OCI-LY7 (cell line): ENCODE measurements around the gene S100A4. TPM values are rescaled to one million over a fixed set of nuclear protein-coding genes. Genes with fewer than 3 reads are reported as not detected.

Source experiments
- BruUV-seq: library from RNA; stranded (reverse); fragments of 400-500 nt; replicated peaks from 2 replicates; lab custom pipeline; 2021; lab: Mats Ljungman, UMichigan
- CTCF ChIA-PET: fragments of 300-600 bp; sonication (Branson Sonifier 250); formaldehyde crosslinking; loops from one replicate; lab custom pipeline; 2022; ENCODE audit warnings: antibody characterized with exemption; ENCODE audit not compliant: unreplicated experiment; lab: Charles Lee
- POLR2A ChIA-PET: fragments of 300-600 bp; sonication (Branson Sonifier 250); formaldehyde crosslinking; loops from one replicate; lab custom pipeline; 2022; ENCODE audit warnings: antibody characterized with exemption; lab: Charles Lee
- DNase-seq: peaks from one replicate; pipeline ENCODE4 v3.0.0-alpha.2; 2015; ENCODE audit warnings: low spot score
- H2AFZ ChIP-seq: fragments of 200-600 bp; sonication (generic), shearing (Covaris generic); 2 replicates; pipeline ENCODE4 v1.6.1; 2014; ENCODE audit warnings: mild to moderate bottlenecking, antibody characterized with exemption, low read length, moderate library complexity
- H3K27ac ChIP-seq: fragments of 200-600 bp; sonication (generic); 2 replicates; pipeline ENCODE4 v1.5.1; 2014; ENCODE audit warnings: mixed run types, low read depth, mild to moderate bottlenecking, moderate library complexity, low read length, inconsistent platforms; ENCODE audit not compliant: poor library complexity, severe bottlenecking
- H3K36me3 ChIP-seq: fragments of 200-600 bp; sonication (generic); 2 replicates; pipeline ENCODE4 v1.6.1; 2014; ENCODE audit warnings: mild to moderate bottlenecking, antibody characterized with exemption, low read length, moderate library complexity, mixed read lengths; ENCODE audit not compliant: insufficient read depth
- H3K4me1 ChIP-seq: fragments of 200-600 bp; sonication (generic); 2 replicates; pipeline ENCODE4 v1.5.1; 2014; ENCODE audit warnings: mild to moderate bottlenecking, low read length; ENCODE audit not compliant: insufficient read depth, poor library complexity, severe bottlenecking
- H3K4me2 ChIP-seq: fragments of 200-600 bp; sonication (generic); 2 replicates; pipeline ENCODE4 v1.6.1; 2014; ENCODE audit warnings: mild to moderate bottlenecking, low read length
- H3K4me3 ChIP-seq: fragments of 200-600 bp; sonication (generic); 2 replicates; pipeline ENCODE4 v1.5.1; 2014; ENCODE audit warnings: mild to moderate bottlenecking, low read depth, low read length; ENCODE audit not compliant: poor library complexity, severe bottlenecking
- H3K79me2 ChIP-seq: fragments of 200-600 bp; sonication (generic); 2 replicates; pipeline ENCODE4 v1.6.1; 2016; ENCODE audit warnings: low read depth, mild to moderate bottlenecking, low read length, moderate library complexity, mixed read lengths; ENCODE audit not compliant: insufficient read depth
- H3K9me2 ChIP-seq: fragments of 200-600 bp; sonication (generic); 2 replicates; pipeline ENCODE4 v1.6.1; 2016; ENCODE audit warnings: mild to moderate bottlenecking, low read length, mixed read lengths; ENCODE audit not compliant: insufficient read depth
- H3K9me3 ChIP-seq: fragments of 200-600 bp; sonication (generic); 2 replicates; pipeline ENCODE4 v1.6.1; 2014; ENCODE audit warnings: mild to moderate bottlenecking, mixed run types, low read length, mixed read lengths
- H4K20me1 ChIP-seq: fragments of 200-600 bp; sonication (generic); 2 replicates; pipeline ENCODE4 v1.6.1; 2014; ENCODE audit warnings: mild to moderate bottlenecking, antibody characterized with exemption, low read length, moderate library complexity, mixed read lengths; ENCODE audit not compliant: insufficient read depth
- CTCF ChIP-seq: fragments of 200-600 bp; sonication (generic); conservative IDR thresholded peaks from 2 replicates; pipeline ENCODE4 v1.5.1; 2014; ENCODE audit warnings: mild to moderate bottlenecking, antibody characterized with exemption, low read length, moderate library complexity, mixed read lengths
- EZH2phosphoT487 ChIP-seq: fragments of 200-600 bp; sonication (generic); IDR thresholded peaks from 2 replicates; pipeline ENCODE4 v1.6.1; 2018; ENCODE audit warnings: low read depth, borderline replicate concordance, mild to moderate bottlenecking, mixed run types, antibody characterized with exemption, low read length, moderate library complexity, mixed read lengths
- intact Hi-C: fragments of 100-400 bp; cut with micrococcal nuclease; formaldehyde crosslinking; loops from one replicate; pipeline ENCODE4 v1.10.0; 2022; ENCODE audit not compliant: unreplicated experiment
- total RNA-seq, 2 experiments: library from RNA; depleted of rRNA in 1 of 2; stranded (reverse); fragments of >200 nt in 1 of 2; shearing (Covaris generic) in 1 of 2; gene quantifications; 2 replicates each; pipeline ENCODE4 v1.2.3, GENCODE V29; 2014 to 2022

S100A4 gene
- total RNA-seq, 2 experiments from 2014 or later: 1.6 to 1.9 TPM

- ChIA-PET POLR2A (no interaction called here), CTCF (no interaction called here)
Measured at GRCh38 chr1:153539395-153540093, 6.1 kb downstream of the S100A4 start.

GRCh38 chr1:153538315-153538821, 7.2 kb downstream of the S100A4 start:
- CTCF ChIA-PET: no interaction called here
- Histone ChIP-seq H3K9me3 (no peaks in the 10 kb centered on the region), H3K4me1 (no peaks in the 10 kb centered on the region), H3K27ac (no peak overlapping the region), H3K9me2 (no peaks in the 10 kb centered on the region), H3K79me2 (no peaks in the 10 kb centered on the region), H2AFZ (no peak overlapping the region), H3K4me2 (no peak overlapping the region), H3K4me3 (no peak overlapping the region), H4K20me1 (no peaks in the 10 kb centered on the region), H3K36me3 (no peaks in the 10 kb centered on the region)
- TF ChIP-seq EZH2phosphoT487 (no peak), CTCF (no peak)
- BruUV-seq: no TSS peak
- POLR2A ChIA-PET: no interaction called here
- DNase-seq: no peak
- intact Hi-C loops: no loop called here

More at GRCh38 chr1:153539395-153540093, 6.1 kb downstream of the S100A4 start:
- Histone ChIP-seq H3K4me1 (peaks cover under 1% of the 10 kb centered on the region), H3K27ac (no peak overlapping the region), H3K9me2 (no peaks in the 10 kb centered on the region), H3K79me2 (no peaks in the 10 kb centered on the region), H4K20me1 (no peaks in the 10 kb centered on the region), H3K9me3 (no peaks in the 10 kb centered on the region), H3K4me2 (no peak overlapping the region), H2AFZ (no peak overlapping the region), H3K4me3 (no peak overlapping the region), H3K36me3 (no peaks in the 10 kb centered on the region)
- intact Hi-C loops: no loop called here
- no peak for DNase-seq
- TF ChIP-seq EZH2phosphoT487 (no peak), CTCF (no peak)
- no TSS peak for BruUV-seq

- no peak for DNase-seq
- POLR2A ChIA-PET: no interaction called here
- H3K36me3 ChIP-seq: no peaks in the 10 kb centered on the region
- H3K27ac ChIP-seq: no peak overlapping the region
- H3K4me3 ChIP-seq: no peak overlapping the region
- no peak overlapping the region for H3K4me2 ChIP-seq
- intact Hi-C loops: no loop called here
- H2AFZ ChIP-seq: no peak overlapping the region
- H3K79me2 ChIP-seq: no peaks in the 10 kb centered on the region
- CTCF ChIA-PET: no interaction called here
- no peaks in the 10 kb centered on the region for H3K9me2 ChIP-seq
- no peaks in the 10 kb centered on the region for H3K4me1 ChIP-seq
- H3K9me3 ChIP-seq: no peaks in the 10 kb centered on the region
- no peaks in the 10 kb centered on the region for H4K20me1 ChIP-seq
- no TSS peak for BruUV-seq
- TF ChIP-seq EZH2phosphoT487: no peak
- TF ChIP-seq CTCF: no peak
Measured at GRCh38 chr1:153537376-153537730, 8.3 kb downstream of the S100A4 start.
